GM23248 (cell line): ENCODE measurements around the gene RUNDC1. TPM values are rescaled to one million over a fixed set of nuclear protein-coding genes. Genes with fewer than 3 reads are reported as not detected.

Source experiments
- DNase-seq: peaks from one replicate; pipeline ENCODE4 v3.0.0-alpha.2; 2015
- H2AFZ ChIP-seq: fragments of 200-600 bp; sonication (generic); 2 replicates; pipeline ENCODE4 v1.6.1; 2016; ENCODE audit warnings: antibody characterized with exemption
- H3F3A ChIP-seq: fragments of 200-600 bp; sonication (generic); 2 replicates; pipeline ENCODE4 v1.6.1; 2016; ENCODE audit warnings: mild to moderate bottlenecking, antibody characterized with exemption, mixed run types; ENCODE audit not compliant: insufficient read depth
- H3K27ac ChIP-seq: fragments of 200-600 bp; sonication (generic); 2 replicates; pipeline ENCODE4 v1.5.1; 2016; ENCODE audit warnings: mild to moderate bottlenecking
- H3K27me3 ChIP-seq: fragments of 200-600 bp; sonication (generic); replicated peaks from 2 replicates; pipeline ENCODE4 v1.6.1; 2016; ENCODE audit warnings: mild to moderate bottlenecking; ENCODE audit not compliant: insufficient read depth
- H3K36me3 ChIP-seq: fragments of 200-600 bp; sonication (generic); 2 replicates; pipeline ENCODE4 v1.6.1; 2016; ENCODE audit warnings: low read depth, mild to moderate bottlenecking
- H3K4me1 ChIP-seq: fragments of 200-600 bp; sonication (generic); 2 replicates; pipeline ENCODE4 v1.6.1; 2016; ENCODE audit warnings: mild to moderate bottlenecking; ENCODE audit not compliant: insufficient read depth
- H3K4me2 ChIP-seq: fragments of 200-600 bp; sonication (generic); one replicate; pipeline ENCODE4 v1.6.1; 2016; ENCODE audit warnings: mild to moderate bottlenecking; ENCODE audit not compliant: unreplicated experiment
- H3K4me3 ChIP-seq: fragments of 200-600 bp; sonication (generic); 2 replicates; pipeline ENCODE4 v1.5.1; 2016; ENCODE audit warnings: mild to moderate bottlenecking
- H3K79me2 ChIP-seq: fragments of 200-600 bp; sonication (generic); 2 replicates; pipeline ENCODE4 v1.6.1; 2016; ENCODE audit warnings: mild to moderate bottlenecking; ENCODE audit not compliant: insufficient read depth
- H3K9ac ChIP-seq: fragments of 200-600 bp; sonication (generic); 2 replicates; pipeline ENCODE4 v1.6.1; 2016; ENCODE audit warnings: mild to moderate bottlenecking
- H3K9me2 ChIP-seq: fragments of 200-600 bp; sonication (generic); 2 replicates; pipeline ENCODE4 v1.6.1; 2016; ENCODE audit warnings: mixed run types, mild to moderate bottlenecking, moderate library complexity; ENCODE audit not compliant: insufficient read depth
- H3K9me3 ChIP-seq: fragments of 200-600 bp; sonication (generic); one replicate; pipeline ENCODE4 v1.6.1; 2017; ENCODE audit warnings: low read depth
- H4K20me1 ChIP-seq: fragments of 200-600 bp; sonication (generic); 2 replicates; pipeline ENCODE4 v1.6.0; 2016; ENCODE audit not compliant: insufficient read depth
- EZH2 ChIP-seq: fragments of 200-600 bp; sonication (generic); IDR thresholded peaks from 2 replicates; pipeline ENCODE4 v1.6.1; 2018; ENCODE audit warnings: antibody characterized with exemption, mild to moderate bottlenecking; ENCODE audit not compliant: insufficient read depth, poor library complexity, severe bottlenecking
- EZH2phosphoT487 ChIP-seq: fragments of 200-600 bp; sonication (generic); IDR thresholded peaks from 2 replicates; pipeline ENCODE4 v1.6.1; 2018; ENCODE audit warnings: antibody characterized with exemption, moderate library complexity, mild to moderate bottlenecking, low read depth; ENCODE audit not compliant: insufficient read depth
- WGBS, 2 experiments: methylation state at CpG; one replicate each; pipeline ENCODE4 v1.1.6; 2015 to 2017; ENCODE audit warnings: low lambda C conversion rate in 2 of 2, low coverage in 1 of 2; ENCODE audit errors: missing lambda C conversion rate in 2 of 2; 5-methylcytosine and 5-hydroxymethylcytosine counted together
- in situ Hi-C: fragments of 300-500 bp; cut with MboI; formaldehyde crosslinking; loops from 2 replicates; pipeline ENCODE4 v1.15.0; 2020
- polyA plus RNA-seq: library from polyadenylated mRNA; unstranded; fragments of >200 nt; fragmentation: Nextera tagmentation; extraction: Ambion mirVana; gene quantifications from 2 replicates; pipeline ENCODE4 v1.2.1, GENCODE V29; 2016
- total RNA-seq: library from RNA; depleted of rRNA; stranded (reverse); fragments of >200 nt; shearing (Covaris generic); gene quantifications from 2 replicates; pipeline ENCODE4 v1.2.3, GENCODE V29; 2014

Gene RUNDC1
- total and polyA plus RNA-seq, 2 experiments from 2014 or later, result 7.6 to 8.0 TPM

- H3K4me1 ChIP-seq, result no peaks in the 10 kb centered on the region
- H3K79me2 ChIP-seq, result no peaks in the 10 kb centered on the region
- H3F3A ChIP-seq, result no peaks in the 10 kb centered on the region
- no peak overlapping the region for H2AFZ ChIP-seq
- DNase-seq, result no peak
- no peak overlapping the region for H3K4me3 ChIP-seq
- no peak for TF ChIP-seq EZH2
- no peak for TF ChIP-seq EZH2phosphoT487
- H3K27ac ChIP-seq, result no peak overlapping the region
- in situ Hi-C loops, result loop anchor here (25.0 kb wide), 1 partner anchor 285 kb away; no protein-coding TSS in a partner anchor
- H3K9me3 ChIP-seq, result no peaks in the 10 kb centered on the region
- H3K9me2 ChIP-seq, result no peaks in the 10 kb centered on the region
- no peak overlapping the region for H3K9ac ChIP-seq
- WGBS, 2 experiments, result 78 to 80% methylated on average over 7 to 9 of the region's 9 CpGs
- no peaks in the 10 kb centered on the region for H3K27me3 ChIP-seq
- no peaks in the 10 kb centered on the region for H4K20me1 ChIP-seq
- H3K4me2 ChIP-seq, result no peak overlapping the region
- no peaks in the 10 kb centered on the region for H3K36me3 ChIP-seq
These were observed 47.0 kb downstream of the RUNDC1 start for GRCh38 chr17:43027091-43028032.

- WGBS, 2 experiments, result 91 to 92% methylated on average over 16 to 17 of the region's 17 CpGs
- Histone ChIP-seq H3K27me3 (no peaks in the 10 kb centered on the region), H3K36me3 (no peaks in the 10 kb centered on the region), H4K20me1 (no peaks in the 10 kb centered on the region), H3K4me1 (no peaks in the 10 kb centered on the region), H3K9me3 (no peaks in the 10 kb centered on the region), H3K4me3 (no peak overlapping the region), H3K27ac (no peak overlapping the region), H3F3A (no peaks in the 10 kb centered on the region), H3K4me2 (no peak overlapping the region), H3K9ac (no peak overlapping the region), H3K79me2 (no peaks in the 10 kb centered on the region), H3K9me2 (no peaks in the 10 kb centered on the region), H2AFZ (no peak overlapping the region)
- in situ Hi-C loops, result loop anchor here (25.0 kb wide), 1 partner anchor 284 kb away; no protein-coding TSS in a partner anchor
- DNase-seq, result no peak
- TF ChIP-seq EZH2phosphoT487 (no peak), EZH2 (no peak)
These were observed 48.0 kb downstream of the RUNDC1 start for GRCh38 chr17:43028221-43028861.

- H3K9me3 ChIP-seq, result no peaks in the 10 kb centered on the region
- no peak for DNase-seq
- no peaks in the 10 kb centered on the region for H3K4me1 ChIP-seq
- no peak overlapping the region for H3K27ac ChIP-seq
- H2AFZ ChIP-seq, result no peak overlapping the region
- no peaks in the 10 kb centered on the region for H3K27me3 ChIP-seq
- in situ Hi-C loops, result loop anchor here (25.0 kb wide), 1 partner anchor 282 kb away; no protein-coding TSS in a partner anchor
- H3K4me2 ChIP-seq, result no peak overlapping the region
- H3K79me2 ChIP-seq, result no peaks in the 10 kb centered on the region
- 65 to 68% methylated on average over 6 of the region's 6 CpGs for WGBS, 2 experiments
- H3K36me3 ChIP-seq, result no peaks in the 10 kb centered on the region
- H3F3A ChIP-seq, result no peaks in the 10 kb centered on the region
- H3K9me2 ChIP-seq, result no peaks in the 10 kb centered on the region
- H4K20me1 ChIP-seq, result no peaks in the 10 kb centered on the region
- no peak overlapping the region for H3K9ac ChIP-seq
- TF ChIP-seq EZH2phosphoT487 (no peak), EZH2 (no peak)
- H3K4me3 ChIP-seq, result no peak overlapping the region
These were observed 49.9 kb downstream of the RUNDC1 start for GRCh38 chr17:43030137-43030767.

- in situ Hi-C loops, result loop anchor here (25.0 kb wide), 1 partner anchor 281 kb away; no protein-coding TSS in a partner anchor
- WGBS, 2 experiments, result 74 to 89% methylated on average over 3 of the region's 3 CpGs
- H3K4me3 ChIP-seq, result no peak overlapping the region
These were observed 51.3 kb downstream of the RUNDC1 start for GRCh38 chr17:43031666-43032065.

More at GRCh38 chr17:43031666-43032065, 51.3 kb downstream of the RUNDC1 start:
- H3K36me3 ChIP-seq, result no peaks in the 10 kb centered on the region
- DNase-seq, result no peak
- no peaks in the 10 kb centered on the region for H3K9me3 ChIP-seq
- H3K9ac ChIP-seq, result no peak overlapping the region
- H3K4me2 ChIP-seq, result no peak overlapping the region
- H3K27me3 ChIP-seq, result no peaks in the 10 kb centered on the region
- H3K4me1 ChIP-seq, result no peaks in the 10 kb centered on the region
- no peak overlapping the region for H2AFZ ChIP-seq
- no peak for TF ChIP-seq EZH2phosphoT487
- TF ChIP-seq EZH2, result no peak
- no peaks in the 10 kb centered on the region for H3K9me2 ChIP-seq
- no peaks in the 10 kb centered on the region for H3K79me2 ChIP-seq
- no peaks in the 10 kb centered on the region for H4K20me1 ChIP-seq
- H3K27ac ChIP-seq, result no peak overlapping the region
- H3F3A ChIP-seq, result no peaks in the 10 kb centered on the region
